Breast epithelium (tissue), 4 donors: ENCODE results near the gene HID1. TPM values are rescaled to one million over a fixed set of nuclear protein-coding genes. Genes with fewer than 3 reads are reported as not detected.
A peak's percentile ranks its signal among the peaks of the same experiment; 100 is the strongest.

ENCODE experiments used
- DNase-seq, 2 donors: peaks; one replicate each; pipeline ENCODE4 v3.0.0-alpha.2; 2019; ENCODE audit warnings: low spot score in 2 of 2
- H3K27ac ChIP-seq, 2 donors: fragments of 200-600 bp; sonication (generic) in 1 of 2; one replicate each; pipeline ENCODE4 v1.5.1; 2016 to 2019; ENCODE audit warnings: mild to moderate bottlenecking in 1 of 2
- H3K27me3 ChIP-seq, 2 donors: fragments of 200-600 bp; sonication (generic) in 1 of 2; one replicate each; pipeline versions ENCODE4 v1.5.1 to v1.6.0; 2017 to 2019; ENCODE audit warnings: control low read depth in 1 of 2, mild to moderate bottlenecking in 1 of 2
- H3K36me3 ChIP-seq: fragments of 200-600 bp; one replicate; pipeline ENCODE4 v1.5.1; 2019
- H3K4me1 ChIP-seq, 2 donors: fragments of 200-600 bp; sonication (generic); one replicate each; pipeline ENCODE4 v1.5.1; 2016 to 2019; ENCODE audit warnings: control low read depth in 1 of 2
- H3K4me3 ChIP-seq, 3 donors: fragments of 200-600 bp; sonication (generic); 1 replicate in 2 of 3; 2 replicates in 1 of 3; pipeline ENCODE4 v1.5.1; 2016 to 2019; ENCODE audit warnings: mild to moderate bottlenecking in 3 of 3, moderate library complexity in 2 of 3
- H3K9me3 ChIP-seq, 2 donors: fragments of 200-600 bp; sonication (generic) in 1 of 2; one replicate each; pipeline ENCODE4 v1.5.1; 2016 to 2019; ENCODE audit warnings: control low read depth in 1 of 2
- CTCF ChIP-seq, 3 donors: fragments of 450-650 bp; IDR thresholded peaks; one replicate each; pipeline ENCODE4 v1.5.1; 2016 to 2017; ENCODE audit warnings: antibody characterized with exemption in 3 of 3, mild to moderate bottlenecking in 3 of 3, moderate library complexity in 3 of 3
- POLR2A ChIP-seq: fragments of 450-650 bp; IDR thresholded peaks from one replicate; pipeline ENCODE4 v1.6.1; 2016; ENCODE audit warnings: antibody characterized with exemption, mild to moderate bottlenecking, moderate library complexity
- POLR2AphosphoS5 ChIP-seq, 3 donors: sonication (generic); formaldehyde crosslinking; IDR thresholded peaks; one replicate each; pipeline ENCODE4 v1.6.1; 2017; ENCODE audit warnings: antibody characterized with exemption in 3 of 3
- intact Hi-C: fragments of 100-400 bp; cut with DNase I; formaldehyde crosslinking; loops from one replicate; pipeline ENCODE4 v1.15.1; 2023; ENCODE audit warnings: low total_unique reads
- total RNA-seq, 3 donors: library from RNA; depleted of rRNA; stranded (reverse); fragments of >200 nt; gene quantifications; one replicate each; pipeline ENCODE4 v1.1.0, GENCODE V29; 2016

The HID1 gene
- total RNA-seq, 3 donors from 2014 or later, result 6.1 to 46.5 (median 37.3) TPM

GRCh38 chr17:75013092-75013559 lies 40.6 kb upstream of the HID1 start:
- H3K9me3 ChIP-seq, result no peaks in the 10 kb centered on the region
- no peak for DNase-seq
- no peak for TF ChIP-seq CTCF (IDR thresholded peaks at IDR 0.05)
- TF ChIP-seq POLR2AphosphoS5 (IDR thresholded peaks at IDR 0.05), result no peak
- no peak for TF ChIP-seq POLR2A
- no peaks in the 10 kb centered on the region for H3K36me3 ChIP-seq
- peak overlapping the region; percentile 84 to 90 (median 89) for H3K4me3 ChIP-seq
- no peaks in the 10 kb centered on the region for H3K27me3 ChIP-seq
- peak overlapping the region; percentile 95 to 96 for H3K27ac ChIP-seq
- H3K4me1 ChIP-seq, result peaks cover 8 to 16% of the 10 kb centered on the region in 2 donors
- intact Hi-C loops, result no loop called here

- intact Hi-C loops, result no loop called here
- peak within 1 kb of the TSS; percentile 95 to 96 for H3K27ac ChIP-seq
- H3K4me3 ChIP-seq, result peak within 1 kb of the TSS; percentile 84 to 90 (median 89)
- TF ChIP-seq CTCF (IDR thresholded peaks at IDR 0.05) (peak; percentile 60 to 73 (median 61)), POLR2A (no peak), POLR2AphosphoS5 (IDR thresholded peaks at IDR 0.05) (peak; percentile 40 to 82 (median 67))
- no peaks in the 10 kb centered on the region for H3K36me3 ChIP-seq
- DNase-seq, result peak; percentile 59 to 83
- H3K9me3 ChIP-seq, result no peaks in the 10 kb centered on the region
- no peaks in the 10 kb centered on the region for H3K27me3 ChIP-seq
- peaks cover 8 to 16% of the 10 kb centered on the region in 2 donors for H3K4me1 ChIP-seq
These were observed 40.0 kb upstream of the HID1 start, which contains the start of gene MRPL58 for GRCh38 chr17:75012346-75013091. Gene MRPL58 (plus strand): TSS chr17:75012670. CDS start chr17:75012687, 17 bp downstream.

- intact Hi-C loops, result no loop called here
- peak overlapping the region; percentile 95 to 96 for H3K27ac ChIP-seq
These were observed 39.5 kb upstream of the HID1 start for GRCh38 chr17:75012096-75012345.

GRCh38 chr17:75011401-75012095 lies 39.0 kb upstream of the HID1 start:
- DNase-seq, result peak; percentile 75 to 76
- Histone ChIP-seq H3K4me3 (peak overlapping the region; percentile 84 to 90 (median 89)), H3K4me1 (peaks cover 8 to 16% of the 10 kb centered on the region in 2 donors), H3K36me3 (no peaks in the 10 kb centered on the region), H3K27me3 (no peaks in the 10 kb centered on the region), H3K27ac (peak overlapping the region; percentile 95 to 96), H3K9me3 (no peaks in the 10 kb centered on the region)
- TF ChIP-seq CTCF (IDR thresholded peaks at IDR 0.05), result no peak
- peak; percentile 9 to 40 (median 25) for TF ChIP-seq POLR2AphosphoS5 (IDR thresholded peaks at IDR 0.05)
- no peak for TF ChIP-seq POLR2A
- intact Hi-C loops, result no loop called here

More at GRCh38 chr17:75012096-75012345, 39.5 kb upstream of the HID1 start:
- TF ChIP-seq POLR2AphosphoS5 (IDR thresholded peaks at IDR 0.05) (no peak), POLR2A (no peak), CTCF (IDR thresholded peaks at IDR 0.05) (no peak)
- DNase-seq, result no peak
- peaks cover 8 to 16% of the 10 kb centered on the region in 2 donors for H3K4me1 ChIP-seq
- H3K27me3 ChIP-seq, result no peaks in the 10 kb centered on the region
- H3K4me3 ChIP-seq, result peak overlapping the region; percentile 84 to 90 (median 89)
- H3K36me3 ChIP-seq, result no peaks in the 10 kb centered on the region
- H3K9me3 ChIP-seq, result no peaks in the 10 kb centered on the region
